Measurements from ENCODE around the gene KCNC3. TPM values are rescaled to one million over a fixed set of nuclear protein-coding genes. Genes with fewer than 3 reads are reported as not detected.
"Not testable (repeated sequence)": the region's sequence is repeated elsewhere in the genome, so short reads cannot be mapped to it uniquely, and the experiment has no call there.

Gene KCNC3
- total RNA-seq, 1 donor from 2014 or later, result 20.3 TPM

- peak; percentile 74 for DNase-seq
- Mint-ChIP-seq H3K4me1 (peaks cover 73% of the 10 kb centered on the region), H3K9me3 (peaks cover 10% of the 10 kb centered on the region), H3K27me3 (no peaks in the 10 kb centered on the region), H3K27ac (peak overlapping the region; percentile 96), H3K36me3 (ENCODE audit: low read depth) (peaks cover 30% of the 10 kb centered on the region), H3K4me3 (peak overlapping the region; percentile 72)
- intact Hi-C loops (cut with micrococcal nuclease), result loop anchor here (10.0 kb wide), 1 partner anchor 363 kb away; the partner anchor contains the start of gene CLEC11A
These were observed 32.3 kb upstream of the KCNC3 start for GRCh38 chr19:50361290-50362029.

- intact Hi-C loops (cut with micrococcal nuclease), result loop anchor here (5.0 kb wide), 2 partner anchors 73 to 198 kb away; partner anchors contain the start of gene MYBPC2
- peak; percentile 63 for DNase-seq
- peak overlapping the region; percentile 95 for H3K27ac Mint-ChIP-seq
- H3K4me3 Mint-ChIP-seq, result peak overlapping the region; percentile 90
- H3K27me3 Mint-ChIP-seq, result no peaks in the 10 kb centered on the region
- peaks cover 10% of the 10 kb centered on the region for H3K9me3 Mint-ChIP-seq
- H3K4me1 Mint-ChIP-seq, result peaks cover 60% of the 10 kb centered on the region
- H3K36me3 Mint-ChIP-seq (ENCODE audit: low read depth), result peaks cover 25% of the 10 kb centered on the region
These were observed 30.2 kb upstream of the KCNC3 start for GRCh38 chr19:50359328-50359818.

- intact Hi-C loops (cut with micrococcal nuclease), result loop anchor here (5.0 kb wide), 2 partner anchors 74 to 199 kb away; partner anchors contain the start of gene MYBPC2
- Mint-ChIP-seq H3K4me3 (peak overlapping the region; percentile 90), H3K27me3 (no peaks in the 10 kb centered on the region), H3K36me3 (ENCODE audit: low read depth) (peaks cover 25% of the 10 kb centered on the region), H3K4me1 (peaks cover 57% of the 10 kb centered on the region), H3K9me3 (peaks cover 10% of the 10 kb centered on the region), H3K27ac (peak overlapping the region; percentile 95)
- peak; percentile 95 for DNase-seq
These were observed 29.5 kb upstream of the KCNC3 start for GRCh38 chr19:50358483-50359327.

- no peaks in the 10 kb centered on the region for H3K27me3 Mint-ChIP-seq
- H3K36me3 Mint-ChIP-seq (ENCODE audit: low read depth), result peaks cover 24% of the 10 kb centered on the region
- DNase-seq, result peak; percentile 96
- intact Hi-C loops (cut with micrococcal nuclease), result loop anchor here (1.0 to 5.0 kb wide), 8 partner anchors 19 to 200 kb away; partner anchors contain the start of genes EMC10, GARIN5A, MYBPC2 and NR1H2
- peaks cover 47% of the 10 kb centered on the region for H3K4me1 Mint-ChIP-seq
- H3K27ac Mint-ChIP-seq, result peak overlapping the region; percentile 95
- H3K9me3 Mint-ChIP-seq, result peaks cover 10% of the 10 kb centered on the region
- H3K4me3 Mint-ChIP-seq, result peak overlapping the region; percentile 90
These were observed 28.3 kb upstream of the KCNC3 start for GRCh38 chr19:50357178-50358100.

- peaks cover 21% of the 10 kb centered on the region for H3K36me3 Mint-ChIP-seq (ENCODE audit: low read depth)
- no peaks in the 10 kb centered on the region for H3K27me3 Mint-ChIP-seq
- H3K27ac Mint-ChIP-seq, result peak overlapping the region; percentile 95
- peaks cover 41% of the 10 kb centered on the region for H3K4me1 Mint-ChIP-seq
- peaks cover 8% of the 10 kb centered on the region for H3K9me3 Mint-ChIP-seq
- no peak overlapping the region for H3K4me3 Mint-ChIP-seq
- intact Hi-C loops (cut with micrococcal nuclease), result loop anchor here (1.0 to 5.0 kb wide), 8 partner anchors 20 to 201 kb away; partner anchors contain the start of genes EMC10, GARIN5A, MYBPC2 and NR1H2
- no peak for DNase-seq
These were observed 27.6 kb upstream of the KCNC3 start for GRCh38 chr19:50356691-50357177.

- H3K27ac Mint-ChIP-seq; H3K9me3 Mint-ChIP-seq; H3K4me3 Mint-ChIP-seq; H3K36me3 Mint-ChIP-seq (ENCODE audit: low read depth); H3K27me3 Mint-ChIP-seq; DNase-seq; intact Hi-C loops (cut with micrococcal nuclease): not testable (repeated sequence)
- H3K4me1 Mint-ChIP-seq, result peaks cover 11% of the 10 kb centered on the region
These were observed 24.3 kb upstream of the KCNC3 start for GRCh38 chr19:50353487-50353880.

- H3K4me3 Mint-ChIP-seq, result no peak overlapping the region
- peaks cover 11% of the 10 kb centered on the region for H3K4me1 Mint-ChIP-seq
- no peaks in the 10 kb centered on the region for H3K36me3 Mint-ChIP-seq (ENCODE audit: low read depth)
- no peak for DNase-seq
- no peaks in the 10 kb centered on the region for H3K27me3 Mint-ChIP-seq
- intact Hi-C loops (cut with micrococcal nuclease), result no loop called here
- no peaks in the 10 kb centered on the region for H3K9me3 Mint-ChIP-seq
- H3K27ac Mint-ChIP-seq, result no peak overlapping the region
These were observed 23.1 kb upstream of the KCNC3 start for GRCh38 chr19:50352242-50352641.

GRCh38 chr19:50349277-50350057 lies 20.3 kb upstream of the KCNC3 start:
- no peaks in the 10 kb centered on the region for H3K27me3 Mint-ChIP-seq
- H3K36me3 Mint-ChIP-seq (ENCODE audit: low read depth), result peaks cover 5% of the 10 kb centered on the region
- peaks cover 3% of the 10 kb centered on the region for H3K9me3 Mint-ChIP-seq
- no peak overlapping the region for H3K4me3 Mint-ChIP-seq
- peaks cover 23% of the 10 kb centered on the region for H3K4me1 Mint-ChIP-seq
- intact Hi-C loops (cut with micrococcal nuclease), result no loop called here
- no peak for DNase-seq
- no peak overlapping the region for H3K27ac Mint-ChIP-seq

- intact Hi-C loops (cut with micrococcal nuclease), result loop anchor here (1.0 kb wide), 2 partner anchors 14 to 17 kb away; no protein-coding TSS in a partner anchor
- not testable (repeated sequence) for H3K27me3 Mint-ChIP-seq; H3K36me3 Mint-ChIP-seq (ENCODE audit: low read depth); H3K9me3 Mint-ChIP-seq
- peaks cover 27% of the 10 kb centered on the region for H3K4me1 Mint-ChIP-seq
- H3K4me3 Mint-ChIP-seq, result peak overlapping the region; percentile 66
- peak; percentile 72 for DNase-seq
- H3K27ac Mint-ChIP-seq, result peak overlapping the region; percentile 88
These were observed 18.0 kb upstream of the KCNC3 start for GRCh38 chr19:50347089-50347581.

GRCh38 chr19:50344661-50345318 lies 15.6 kb upstream of the KCNC3 start:
- intact Hi-C loops (cut with micrococcal nuclease), result no loop called here
- no peak for DNase-seq
- Mint-ChIP-seq H3K9me3 (peaks cover 6% of the 10 kb centered on the region), H3K27ac (peak overlapping the region; percentile 70), H3K36me3 (ENCODE audit: low read depth) (peaks cover 14% of the 10 kb centered on the region), H3K27me3 (no peaks in the 10 kb centered on the region), H3K4me1 (peaks cover 27% of the 10 kb centered on the region), H3K4me3 (peak overlapping the region; percentile 39)

- no peak for DNase-seq
- Mint-ChIP-seq H3K4me3 (no peak overlapping the region), H3K4me1 (peaks cover 12% of the 10 kb centered on the region), H3K36me3 (ENCODE audit: low read depth) (peaks cover 16% of the 10 kb centered on the region), H3K9me3 (peaks cover 6% of the 10 kb centered on the region), H3K27me3 (no peaks in the 10 kb centered on the region), H3K27ac (no peak overlapping the region)
- intact Hi-C loops (cut with micrococcal nuclease), result no loop called here
These were observed 12.0 kb upstream of the KCNC3 start for GRCh38 chr19:50341091-50341564.

Data from activated CD4-positive, alpha-beta T cell treated with anti-CD3 and anti-CD28 coated beads, Interleukin-2, amount 10 ng/mL, durations not matched to agents 24 days and 14 days (primary cell).